Caco-2 (cell line): ENCODE measurements around the gene FAM120B. TPM values are rescaled to one million over a fixed set of nuclear protein-coding genes. Genes with fewer than 3 reads are reported as not detected.

Experiments
- BruUV-seq: library from RNA; stranded (reverse); fragments of 400-500 nt; replicated peaks from 2 replicates; lab custom pipeline; 2021; lab: Mats Ljungman, UMichigan
- CTCF ChIA-PET: fragments of 300-600 bp; sonication (Branson Sonifier 250); formaldehyde crosslinking; loops from one replicate; lab custom pipeline; 2022; ENCODE audit warnings: antibody characterized with exemption; lab: Charles Lee
- POLR2A ChIA-PET: fragments of 300-600 bp; sonication (Branson Sonifier 250); formaldehyde crosslinking; loops from one replicate; lab custom pipeline; 2022; ENCODE audit warnings: antibody characterized with exemption; lab: Charles Lee
- DNase-seq, 2 experiments: peaks; one replicate each; pipeline versions ENCODE4 v3.0.0 to v3.0.0-alpha.2; 2020 to 2022
- H3K27me3 ChIP-seq: replicated peaks from 2 replicates; pipeline ENCODE4 v1.6.0; 2011; ENCODE audit warnings: low read length; ENCODE audit not compliant: control insufficient read depth, insufficient read depth
- H3K36me3 ChIP-seq: 2 replicates; pipeline ENCODE4 v1.5.1; 2011; ENCODE audit warnings: low read length; ENCODE audit not compliant: control insufficient read depth, insufficient read depth
- H3K4me1 ChIP-seq: fragments of 250-450 bp; sonication (Bioruptor Pico); 2 replicates; pipeline ENCODE4 v1.5.1; 2020; ENCODE audit warnings: mild to moderate bottlenecking
- H3K4me3 ChIP-seq: 2 replicates; pipeline ENCODE4 v1.5.1; 2011; ENCODE audit warnings: low read depth, mild to moderate bottlenecking, control low read depth, low read length
- H3K9me3 ChIP-seq: fragments of 250-450 bp; sonication (Bioruptor Pico); 2 replicates; pipeline ENCODE4 v1.5.1; 2020; ENCODE audit warnings: mild to moderate bottlenecking, moderate library complexity
- H3K27ac Mint-ChIP-seq: one replicate; pipeline ENCODE4 v1.8.0; 2022; ENCODE audit warnings: mixed read lengths; ENCODE audit not compliant: unreplicated experiment
- H3K27me3 Mint-ChIP-seq: one replicate; pipeline ENCODE4 v1.8.0; 2022; ENCODE audit warnings: mixed read lengths; ENCODE audit not compliant: insufficient read depth, unreplicated experiment
- H3K36me3 Mint-ChIP-seq: one replicate; pipeline ENCODE4 v1.8.0; 2022; ENCODE audit warnings: mild to moderate bottlenecking, mixed read lengths; ENCODE audit not compliant: insufficient read depth, unreplicated experiment
- H3K4me1 Mint-ChIP-seq: one replicate; pipeline ENCODE4 v1.8.0; 2022; ENCODE audit warnings: low read depth, mixed read lengths; ENCODE audit not compliant: unreplicated experiment
- H3K4me3 Mint-ChIP-seq: one replicate; pipeline ENCODE4 v1.8.0; 2022; ENCODE audit warnings: mild to moderate bottlenecking, moderate library complexity, mixed read lengths; ENCODE audit not compliant: unreplicated experiment
- H3K9me3 Mint-ChIP-seq: one replicate; pipeline ENCODE4 v1.8.0; 2022; ENCODE audit warnings: mixed read lengths; ENCODE audit not compliant: unreplicated experiment
- CTCF ChIP-seq, 2 experiments: fragments of 200-600 bp in 1 of 2; IDR thresholded peaks; 1 replicate in 1 of 2; 2 replicates in 1 of 2; pipeline versions ENCODE4 v1.5.1 to v1.8.0; 2011 to 2022; ENCODE audit warnings: antibody characterized with exemption in 1 of 2, control low read depth in 1 of 2, inconsistent platforms in 1 of 2, low read depth in 1 of 2, low read length in 1 of 2, mild to moderate bottlenecking in 1 of 2, moderate library complexity in 1 of 2; ENCODE audit not compliant: insufficient read depth in 1 of 2, severe bottlenecking in 1 of 2, unreplicated experiment in 1 of 2
- intact Hi-C: fragments of 100-400 bp; cut with micrococcal nuclease; formaldehyde crosslinking; loops from one replicate; pipeline ENCODE4 v1.10.0; 2022; ENCODE audit not compliant: unreplicated experiment
- total RNA-seq: library from RNA; stranded (reverse); gene quantifications from 2 replicates; pipeline ENCODE4 v1.2.3, GENCODE V29; 2022

The FAM120B gene
- total RNA-seq, 1 experiment from 2014 or later, result 21.0 TPM

GRCh38 chr6:170444811-170445211, 138.3 kb downstream of the FAM120B start:
- Mint-ChIP-seq H3K27me3 (no peaks in the 10 kb centered on the region), H3K9me3 (no peaks in the 10 kb centered on the region), H3K27ac (no peak overlapping the region), H3K4me3 (no peak overlapping the region), H3K36me3 (peaks cover 5% of the 10 kb centered on the region), H3K4me1 (no peaks in the 10 kb centered on the region)
- Histone ChIP-seq H3K4me3 (no peak overlapping the region), H3K4me1 (no peaks in the 10 kb centered on the region), H3K9me3 (no peaks in the 10 kb centered on the region), H3K27me3 (no peaks in the 10 kb centered on the region), H3K36me3 (no peaks in the 10 kb centered on the region)
- POLR2A ChIA-PET, result no interaction called here
- intact Hi-C loops, result no loop called here
- BruUV-seq, result no TSS peak
- CTCF ChIA-PET, result no interaction called here
- TF ChIP-seq CTCF (IDR thresholded peaks at IDR 0.05; ENCODE audit: insufficient read depth in 1 of 2, low read depth in 1 of 2, low read length in 1 of 2, severe bottlenecking in 1 of 2, unreplicated experiment in 1 of 2), result no peak
- DNase-seq, result no peak

GRCh38 chr6:170445487-170445886, 138.9 kb downstream of the FAM120B start:
- Mint-ChIP-seq H3K36me3 (peaks cover 5% of the 10 kb centered on the region), H3K4me1 (no peaks in the 10 kb centered on the region), H3K4me3 (no peak overlapping the region), H3K27me3 (no peaks in the 10 kb centered on the region), H3K9me3 (no peaks in the 10 kb centered on the region), H3K27ac (no peak overlapping the region)
- POLR2A ChIA-PET, result no interaction called here
- CTCF ChIA-PET, result no interaction called here
- Histone ChIP-seq H3K4me3 (no peak overlapping the region), H3K27me3 (no peaks in the 10 kb centered on the region), H3K9me3 (no peaks in the 10 kb centered on the region), H3K4me1 (no peaks in the 10 kb centered on the region), H3K36me3 (no peaks in the 10 kb centered on the region)
- no TSS peak for BruUV-seq
- DNase-seq, result peak in 1 of 2 experiments; percentile 17
- TF ChIP-seq CTCF (IDR thresholded peaks at IDR 0.05; ENCODE audit: insufficient read depth in 1 of 2, low read depth in 1 of 2, low read length in 1 of 2, severe bottlenecking in 1 of 2, unreplicated experiment in 1 of 2), result no peak
- intact Hi-C loops, result no loop called here

- Histone ChIP-seq H3K4me3 (no peak overlapping the region), H3K27me3 (no peaks in the 10 kb centered on the region), H3K9me3 (no peaks in the 10 kb centered on the region), H3K36me3 (no peaks in the 10 kb centered on the region), H3K4me1 (no peaks in the 10 kb centered on the region)
- no peak for TF ChIP-seq CTCF (IDR thresholded peaks at IDR 0.05; ENCODE audit: insufficient read depth in 1 of 2, low read depth in 1 of 2, low read length in 1 of 2, severe bottlenecking in 1 of 2, unreplicated experiment in 1 of 2)
- BruUV-seq, result no TSS peak
- H3K36me3 Mint-ChIP-seq, result peaks cover 5% of the 10 kb centered on the region
- DNase-seq, result peak in 1 of 2 experiments; percentile 21
- H3K4me1 Mint-ChIP-seq, result no peaks in the 10 kb centered on the region
- no peaks in the 10 kb centered on the region for H3K27me3 Mint-ChIP-seq
- POLR2A ChIA-PET, result no interaction called here
- no peak overlapping the region for H3K27ac Mint-ChIP-seq
- no peak overlapping the region for H3K4me3 Mint-ChIP-seq
- H3K9me3 Mint-ChIP-seq, result no peaks in the 10 kb centered on the region
- CTCF ChIA-PET, result no interaction called here
- intact Hi-C loops, result no loop called here
Measured at GRCh38 chr6:170445971-170446370, 139.4 kb downstream of the FAM120B start.
